B cell (primary cell): Measurements from ENCODE around the gene CGB1. TPM values are rescaled to one million over a fixed set of nuclear protein-coding genes. Genes with fewer than 3 reads are reported as not detected.

Experiments used
- ATAC-seq: fragments of 200-7000 bp; cut with Tn5 transposase; one replicate; pipeline ENCODE4 v1.10.0; 2021; ENCODE audit warnings: low read depth, mild to moderate bottlenecking, moderate number of reproducible peaks, moderate library complexity
- CTCF ChIA-PET: fragments of 350-600 bp; sonication (Branson Sonifier 250); formaldehyde crosslinking; loops from one replicate; lab custom pipeline; 2021; ENCODE audit warnings: antibody characterized with exemption, inconsistent platforms; lab: Charles Lee
- POLR2A ChIA-PET: fragments of 350-600 bp; sonication (Branson Sonifier 250); formaldehyde crosslinking; loops from one replicate; lab custom pipeline; 2021; ENCODE audit warnings: antibody characterized with exemption; lab: Charles Lee
- DNase-seq: peaks from one replicate; pipeline ENCODE4 v3.0.0; 2013
- H2AFZ ChIP-seq: 2 replicates; pipeline ENCODE4 v1.6.1; 2012; ENCODE audit warnings: mild to moderate bottlenecking, low read depth, low read length; ENCODE audit not compliant: insufficient read depth, poor library complexity, severe bottlenecking
- H3K27ac ChIP-seq, 2 donors: 1 replicate in 1 of 2; 2 replicates in 1 of 2; pipeline ENCODE4 v1.5.1; 2012 to 2013; ENCODE audit warnings: low read length in 2 of 2, mild to moderate bottlenecking in 2 of 2, moderate library complexity in 1 of 2
- H3K27me3 ChIP-seq, 4 experiments: fragments of 200-600 bp in 1 of 4; sonication (generic) in 1 of 4; replicated peaks in 1 of 4; 1 replicate in 2 of 4; 2 replicates in 2 of 4; pipeline versions ENCODE4 v1.6.1 to v1.7.0; 2013 to 2016; ENCODE audit warnings: low read length in 3 of 4, mild to moderate bottlenecking in 2 of 4, mixed read lengths in 1 of 4, moderate library complexity in 1 of 4; ENCODE audit not compliant: insufficient read depth in 4 of 4, control insufficient read depth in 3 of 4; ENCODE audit errors: control extremely low read depth in 1 of 4
- H3K36me3 ChIP-seq, 2 experiments: replicated peaks in 1 of 2; 1 replicate in 1 of 2; 2 replicates in 1 of 2; pipeline versions ENCODE4 v1.6.1 to v1.7.1; 2013; ENCODE audit warnings: low read length in 1 of 2; ENCODE audit not compliant: insufficient read depth in 2 of 2, control insufficient read depth in 1 of 2; ENCODE audit errors: control extremely low read depth in 1 of 2, extremely low read depth in 1 of 2
- H3K4me1 ChIP-seq, 2 donors: fragments of 200-600 bp in 1 of 2; sonication (generic) in 1 of 2; 1 replicate in 1 of 2; 2 replicates in 1 of 2; pipeline versions ENCODE4 v1.5.1 to v1.6.1; 2013 to 2017; ENCODE audit warnings: low read length in 2 of 2; ENCODE audit not compliant: control insufficient read depth in 2 of 2, insufficient read depth in 2 of 2
- H3K4me2 ChIP-seq: replicated peaks from 2 replicates; pipeline ENCODE3; 2012; ENCODE audit warnings: mild to moderate bottlenecking, low read depth, low read length; ENCODE audit not compliant: poor library complexity, severe bottlenecking
- H3K4me3 ChIP-seq, 5 experiments: fragments of 200-600 bp in 1 of 5; sonication (generic) in 1 of 5; 1 replicate in 3 of 5; 2 replicates in 2 of 5; pipeline versions ENCODE4 v1.5.1 to v1.7.0; 2011 to 2016; ENCODE audit warnings: low read length in 4 of 5, mild to moderate bottlenecking in 4 of 5, low read depth in 2 of 5, control low read depth in 1 of 5, moderate library complexity in 1 of 5; ENCODE audit not compliant: insufficient read depth in 1 of 5; ENCODE audit errors: control extremely low read depth in 1 of 5, extremely low read depth in 1 of 5
- H3K79me2 ChIP-seq: fragments of 200-600 bp; sonication (generic); one replicate; pipeline ENCODE4 v1.6.0; 2016; ENCODE audit warnings: low read length; ENCODE audit not compliant: control insufficient read depth, insufficient read depth
- H3K9ac ChIP-seq: fragments of 200-600 bp; sonication (generic); 2 replicates; pipeline ENCODE4 v1.6.1; 2017; ENCODE audit warnings: mild to moderate bottlenecking, low read length, moderate library complexity
- H3K9me3 ChIP-seq, 3 donors: one replicate each; pipeline versions ENCODE4 v1.6.1 to v1.7.1; 2013; ENCODE audit warnings: low read length in 2 of 3; ENCODE audit not compliant: control insufficient read depth in 2 of 3, insufficient read depth in 1 of 3; ENCODE audit errors: control extremely low read depth in 1 of 3
- H4K20me1 ChIP-seq: 2 replicates; pipeline ENCODE4 v1.6.0; 2012; ENCODE audit warnings: mild to moderate bottlenecking, low read length; ENCODE audit not compliant: insufficient read depth, control insufficient read depth, poor library complexity, severe bottlenecking
- H3K27ac Mint-ChIP-seq: one replicate; pipeline ENCODE4 v1.8.0; 2021; ENCODE audit warnings: mixed read lengths
- H3K27me3 Mint-ChIP-seq: one replicate; pipeline ENCODE4 v1.8.0; 2021; ENCODE audit warnings: mixed read lengths
- H3K4me1 Mint-ChIP-seq: one replicate; pipeline ENCODE4 v1.8.0; 2021; ENCODE audit warnings: mixed read lengths
- H3K4me3 Mint-ChIP-seq: one replicate; pipeline ENCODE4 v1.8.0; 2021; ENCODE audit warnings: mixed read lengths
- H3K9me3 Mint-ChIP-seq: one replicate; pipeline ENCODE4 v1.8.0; 2022; ENCODE audit warnings: mixed read lengths; ENCODE audit not compliant: insufficient read depth
- EZH2 ChIP-seq: IDR thresholded peaks from 2 replicates; pipeline ENCODE4 v1.6.1; 2012; ENCODE audit warnings: borderline replicate concordance, low read depth, mild to moderate bottlenecking, moderate library complexity, low read length; ENCODE audit not compliant: insufficient read depth, poor library complexity, severe bottlenecking
- WGBS: methylation state at CpG from one replicate; pipeline ENCODE4 v1.1.5; 2013; ENCODE audit warnings: missing lambda C conversion rate; ENCODE audit not compliant: insufficient coverage; 5-methylcytosine and 5-hydroxymethylcytosine counted together
- intact Hi-C: fragments of 100-400 bp; cut with micrococcal nuclease; formaldehyde crosslinking; loops from one replicate; pipeline ENCODE4 v1.10.0; 2022
- polyA plus RNA-seq: library from polyadenylated mRNA; depleted of rRNA; stranded (reverse); fragments of >200 nt; gene quantifications from 2 replicates; pipeline ENCODE4 v1.2.3, GENCODE V29; 2012
- total RNA-seq, 2 donors: library from RNA; stranded (reverse); fragments of 120-200 nt in 1 of 2; gene quantifications; 1 replicate in 1 of 2; 2 replicates in 1 of 2; pipeline versions ENCODE4 v1.2.3 to v1.2.4, GENCODE V29; 2013 to 2022
- TF ChIP-seq, protein P1 (sequence below): fragments of 200-600 bp; IDR thresholded peaks from one replicate; pipeline ENCODE4 v1.8.0; 2022; ENCODE audit warnings: antibody characterized with exemption, mild to moderate bottlenecking

Gene CGB1
- total and polyA plus RNA-seq, 2 donors (not counting 1 experiment from before 2014, with no cell fraction given): not detected

GRCh38 chr19:49010453-49010852 lies 26.2 kb downstream of the CGB1 start:
- Histone ChIP-seq H3K79me2 (no peaks in the 10 kb centered on the region), H3K9me3 (no peaks in the 10 kb centered on the region), H3K36me3 (peaks cover 0 to 49% of the 10 kb centered on the region in 2 experiments), H3K27ac (no peak overlapping the region), H3K4me1 (no peaks in the 10 kb centered on the region), H4K20me1 (no peaks in the 10 kb centered on the region), H3K27me3 (no peaks in the 10 kb centered on the region), H2AFZ (no peak overlapping the region), H3K4me3 (no peak overlapping the region), H3K9ac (no peak overlapping the region), H3K4me2 (no peak overlapping the region)
- ChIA-PET POLR2A (no interaction called here), CTCF (interaction anchor here (2.7 kb wide), 1 partner anchor 11 kb away, joined by 10 read pairs; no protein-coding TSS in a partner anchor)
- no peak for ATAC-seq
- Mint-ChIP-seq H3K9me3 (no peaks in the 10 kb centered on the region), H3K4me3 (no peak overlapping the region), H3K27ac (no peak overlapping the region), H3K27me3 (no peaks in the 10 kb centered on the region), H3K4me1 (no peaks in the 10 kb centered on the region)
- 92% methylated on average over 18 of the region's 18 CpGs for WGBS
- TF ChIP-seq, protein P1, sequence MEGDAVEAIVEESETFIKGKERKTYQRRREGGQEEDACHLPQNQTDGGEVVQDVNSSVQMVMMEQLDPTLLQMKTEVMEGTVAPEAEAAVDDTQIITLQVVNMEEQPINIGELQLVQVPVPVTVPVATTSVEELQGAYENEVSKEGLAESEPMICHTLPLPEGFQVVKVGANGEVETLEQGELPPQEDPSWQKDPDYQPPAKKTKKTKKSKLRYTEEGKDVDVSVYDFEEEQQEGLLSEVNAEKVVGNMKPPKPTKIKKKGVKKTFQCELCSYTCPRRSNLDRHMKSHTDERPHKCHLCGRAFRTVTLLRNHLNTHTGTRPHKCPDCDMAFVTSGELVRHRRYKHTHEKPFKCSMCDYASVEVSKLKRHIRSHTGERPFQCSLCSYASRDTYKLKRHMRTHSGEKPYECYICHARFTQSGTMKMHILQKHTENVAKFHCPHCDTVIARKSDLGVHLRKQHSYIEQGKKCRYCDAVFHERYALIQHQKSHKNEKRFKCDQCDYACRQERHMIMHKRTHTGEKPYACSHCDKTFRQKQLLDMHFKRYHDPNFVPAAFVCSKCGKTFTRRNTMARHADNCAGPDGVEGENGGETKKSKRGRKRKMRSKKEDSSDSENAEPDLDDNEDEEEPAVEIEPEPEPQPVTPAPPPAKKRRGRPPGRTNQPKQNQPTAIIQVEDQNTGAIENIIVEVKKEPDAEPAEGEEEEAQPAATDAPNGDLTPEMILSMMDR: no peak
- no peak for TF ChIP-seq EZH2
- intact Hi-C loops: no loop called here
- DNase-seq: no peak

DNA sequence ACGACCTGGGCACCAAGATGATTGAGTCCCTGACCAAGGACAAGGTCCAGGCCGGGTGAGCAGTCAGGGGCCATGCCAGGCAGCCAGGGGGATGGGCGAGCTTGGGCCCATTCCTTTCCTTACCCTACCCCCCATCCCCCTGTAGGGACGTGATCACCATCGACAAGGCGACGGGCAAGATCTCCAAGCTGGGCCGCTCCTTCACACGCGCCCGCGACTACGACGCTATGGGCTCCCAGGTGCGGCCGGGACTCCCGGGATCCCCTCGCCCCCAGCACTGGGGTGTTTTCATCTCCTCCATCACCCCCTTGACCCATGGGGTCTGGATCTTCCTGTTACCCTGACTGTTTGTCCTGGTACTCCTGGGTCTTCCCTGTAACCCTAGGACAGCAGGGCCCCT lies 26.9 kb downstream of the CGB1 start:
- H3K9me3 ChIP-seq: no peaks in the 10 kb centered on the region
- H2AFZ ChIP-seq: no peak overlapping the region
- no peaks in the 10 kb centered on the region for H3K9me3 Mint-ChIP-seq
- 97% methylated on average over 18 of the region's 18 CpGs for WGBS
- TF ChIP-seq, protein P1: no peak
- TF ChIP-seq EZH2: no peak
- peaks cover 0 to 54% of the 10 kb centered on the region in 2 experiments for H3K36me3 ChIP-seq
- H3K4me1 ChIP-seq: no peaks in the 10 kb centered on the region
- H3K4me1 Mint-ChIP-seq: no peaks in the 10 kb centered on the region
- H3K79me2 ChIP-seq: no peaks in the 10 kb centered on the region
- intact Hi-C loops: no loop called here
- H3K4me2 ChIP-seq: no peak overlapping the region
- H3K27me3 ChIP-seq: no peaks in the 10 kb centered on the region
- H3K9ac ChIP-seq: no peak overlapping the region
- ATAC-seq (no peak), DNase-seq (no peak)
- ChIA-PET POLR2A (no interaction called here), CTCF (interaction anchor here (2.7 kb wide), 1 partner anchor 10 kb away, joined by 10 read pairs; no protein-coding TSS in a partner anchor)
- no peaks in the 10 kb centered on the region for H4K20me1 ChIP-seq
- no peaks in the 10 kb centered on the region for H3K27me3 Mint-ChIP-seq
- no peak overlapping the region for H3K27ac Mint-ChIP-seq
- no peak overlapping the region for H3K4me3 ChIP-seq
- H3K4me3 Mint-ChIP-seq: no peak overlapping the region
- H3K27ac ChIP-seq: no peak overlapping the region
